SIG-M5 treated with dmso at 0.1 percent for 504 hours (cell line): Measurements from ENCODE around the gene VPS25.
"Not testable (repeated sequence)": the region's sequence is repeated elsewhere in the genome, so short reads cannot be mapped to it uniquely, and the experiment has no call there.

ENCODE experiments used
- DNase-seq: peaks from one replicate; lab custom pipeline; 2025; ENCODE audit not compliant: unreplicated experiment; lab: John Stamatoyannopoulos, UW

VPS25 gene

GRCh38 chr17:42773290-42774035, at the start of gene VPS25:
TSS of gene VPS25 (plus strand) at chr17:42773449. CDS start at chr17:42773476, 27 bp downstream.
- DNase-seq = peak; percentile 79

- DNase-seq = no peak
Measured at GRCh38 chr17:42723636-42724035, 49.6 kb upstream of the VPS25 start.

- no peak for DNase-seq
Measured at GRCh38 chr17:42725143-42725542, 48.1 kb upstream of the VPS25 start.

- no peak for DNase-seq
Measured at GRCh38 chr17:42740699-42741098, 32.5 kb upstream of the VPS25 start.

GRCh38 chr17:42742916-42743315, 30.3 kb upstream of the VPS25 start:
- DNase-seq = not testable (repeated sequence)

GRCh38 chr17:42743595-42744282, 29.5 kb upstream of the VPS25 start:
- DNase-seq = no peak

- DNase-seq = peak; percentile 57
Measured at GRCh38 chr17:42744283-42744805, 28.9 kb upstream of the VPS25 start.

GRCh38 chr17:42744806-42745617, 28.2 kb upstream of the VPS25 start, which contains the start of gene EZH1:
TSS of gene EZH1 (minus strand) at chr17:42745040. CDS start at chr17:42728941, 16,099 bp downstream.
- peak; percentile 85 for DNase-seq

- no peak for DNase-seq
Measured at GRCh38 chr17:42748202-42748907, 24.9 kb upstream of the VPS25 start.

- no peak for DNase-seq
Measured at GRCh38 chr17:42748908-42749798, 24.1 kb upstream of the VPS25 start.

GRCh38 chr17:42750739-42751344, 22.4 kb upstream of the VPS25 start:
- DNase-seq = peak; percentile 45

- no peak for DNase-seq
Measured at GRCh38 chr17:42751628-42752027, 21.6 kb upstream of the VPS25 start.

- DNase-seq = no peak
Measured at GRCh38 chr17:42754782-42755181, 18.5 kb upstream of the VPS25 start.

- peak; percentile 82 for DNase-seq
Measured at GRCh38 chr17:42759982-42760651, 13.1 kb upstream of the VPS25 start.

- no peak for DNase-seq
Measured at GRCh38 chr17:42760652-42761581, 12.3 kb upstream of the VPS25 start, which contains the start of gene RAMP2. TSS of gene RAMP2 (plus strand) at chr17:42761227. CDS start at chr17:42761262, 35 bp downstream.

- no peak for DNase-seq
Measured at GRCh38 chr17:42761638-42762037, 11.6 kb upstream of the VPS25 start.

GRCh38 chr17:42766124-42766523, 7.1 kb upstream of the VPS25 start:
- DNase-seq = no peak
